ENCODE data around the gene MBLAC1.
"Not testable (repeated sequence)": the region's sequence is repeated elsewhere in the genome, so short reads cannot be mapped to it uniquely, and the experiment has no call there.

Gene MBLAC1

DNA sequence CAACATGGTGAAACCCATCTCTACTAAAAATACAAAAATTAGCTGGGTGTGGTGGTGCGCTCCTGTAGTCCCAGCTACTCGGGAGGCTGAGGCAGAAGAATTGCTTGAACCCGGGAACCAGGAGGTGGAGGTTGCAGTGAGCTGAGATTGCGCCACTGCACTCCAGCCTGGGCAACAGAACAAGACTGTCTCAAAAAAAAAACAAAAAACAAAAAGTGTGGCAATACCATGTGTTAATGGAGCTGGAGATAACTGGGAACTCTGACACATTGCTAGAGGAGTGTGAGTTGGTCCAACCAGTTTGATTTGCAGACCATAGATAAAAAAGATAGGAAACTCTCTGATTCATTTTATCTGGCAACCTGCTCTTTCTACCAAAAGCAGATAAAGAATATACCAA is 19.6 kb downstream of the MBLAC1 start:
- H3K4me3 ChIP-seq (ENCODE audit: low read length); H3K27ac ChIP-seq (ENCODE audit: low read depth, low read length); H3K9me3 ChIP-seq (ENCODE audit: insufficient read depth, low read depth, low read length); H3K4me1 ChIP-seq (ENCODE audit: insufficient read depth, low read length); H3K9ac ChIP-seq (ENCODE audit: low read depth, low read length); H3K27me3 ChIP-seq (ENCODE audit: insufficient read depth, low read length); H3K36me3 ChIP-seq (ENCODE audit: insufficient read depth, low read length): not testable (repeated sequence)
- 97% methylated on average over 4 of the region's 4 CpGs for WGBS

GRCh38 chr7:100147278-100147677 is 20.5 kb downstream of the MBLAC1 start:
- 95% methylated on average over 2 of the region's 2 CpGs for WGBS
- Histone ChIP-seq H3K27ac (ENCODE audit: low read depth, low read length) (no peak overlapping the region), H3K27me3 (ENCODE audit: insufficient read depth, low read length) (no peaks in the 10 kb centered on the region), H3K9me3 (ENCODE audit: insufficient read depth, low read depth, low read length) (no peaks in the 10 kb centered on the region), H3K9ac (ENCODE audit: low read depth, low read length) (no peak overlapping the region), H3K36me3 (ENCODE audit: insufficient read depth, low read length) (peaks cover 8% of the 10 kb centered on the region; the same call in 1 of the 2 replicates), H3K4me3 (ENCODE audit: low read length) (no peak overlapping the region), H3K4me1 (ENCODE audit: insufficient read depth, low read length) (peaks cover 4% of the 10 kb centered on the region; the same call in 1 of the 2 replicates)

- no peaks in the 10 kb centered on the region for H3K9me3 ChIP-seq (ENCODE audit: insufficient read depth, low read depth, low read length)
- peak overlapping the region; percentile 34 for H3K4me3 ChIP-seq (ENCODE audit: low read length)
- H3K27me3 ChIP-seq (ENCODE audit: insufficient read depth, low read length): no peaks in the 10 kb centered on the region
- peaks cover 17% of the 10 kb centered on the region for H3K36me3 ChIP-seq (ENCODE audit: insufficient read depth, low read length)
- WGBS: 72% methylated on average over 14 of the region's 14 CpGs
- no peak overlapping the region for H3K27ac ChIP-seq (ENCODE audit: low read depth, low read length)
- peaks cover 4% of the 10 kb centered on the region; the same call in 1 of the 2 replicates for H3K4me1 ChIP-seq (ENCODE audit: insufficient read depth, low read length)
- 0 out of 2 replicates have a peak overlapping the region, but pooled peaks have one; percentile 12 for H3K9ac ChIP-seq (ENCODE audit: low read depth, low read length)
Observed at GRCh38 chr7:100148225-100148558, 21.4 kb downstream of the MBLAC1 start.

- Histone ChIP-seq H3K4me3 (ENCODE audit: low read length) (peak within 1 kb of the TSS; percentile 79), H3K9me3 (ENCODE audit: insufficient read depth, low read depth, low read length) (no peaks in the 10 kb centered on the region), H3K4me1 (ENCODE audit: insufficient read depth, low read length) (peaks cover 4% of the 10 kb centered on the region; the same call in 1 of the 2 replicates), H3K9ac (ENCODE audit: low read depth, low read length) (peak within 1 kb of the TSS; percentile 82), H3K27me3 (ENCODE audit: insufficient read depth, low read length) (no peaks in the 10 kb centered on the region), H3K27ac (ENCODE audit: low read depth, low read length) (peak within 1 kb of the TSS; percentile 64), H3K36me3 (ENCODE audit: insufficient read depth, low read length) (peaks cover 22% of the 10 kb centered on the region)
- under 1% methylated on average over 44 of the region's 46 CpGs for WGBS
Observed at GRCh38 chr7:100148559-100149328, 22.0 kb downstream of the MBLAC1 start, which contains the start of gene LAMTOR4. Gene LAMTOR4 (plus strand): TSS chr7:100148918. CDS start chr7:100148973, 55 bp downstream.

DNA sequence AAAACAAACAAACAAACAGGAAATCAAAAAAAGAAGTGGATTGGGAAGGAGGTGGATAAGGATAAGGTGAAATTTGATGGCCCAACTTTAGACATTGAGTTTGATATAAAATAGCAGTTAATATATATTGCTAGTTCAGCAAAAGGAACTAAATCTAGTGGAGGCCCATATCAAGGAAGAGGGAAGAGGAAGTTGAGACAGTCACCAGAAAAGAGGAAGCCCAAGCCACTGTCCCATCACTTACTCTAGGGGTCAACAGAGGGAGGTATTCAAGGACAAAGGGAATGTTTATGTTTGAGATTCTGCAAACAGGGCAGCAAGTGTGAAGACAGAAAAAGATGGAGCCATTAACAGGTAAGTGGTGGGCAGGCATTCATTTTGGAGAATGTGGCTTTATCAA is 25.6 kb downstream of the MBLAC1 start:
- Histone ChIP-seq H3K36me3 (ENCODE audit: insufficient read depth, low read length) (peaks cover 56% of the 10 kb centered on the region), H3K4me1 (ENCODE audit: insufficient read depth, low read length) (peaks cover 9% of the 10 kb centered on the region), H3K4me3 (ENCODE audit: low read length) (no peak overlapping the region), H3K27me3 (ENCODE audit: insufficient read depth, low read length) (no peaks in the 10 kb centered on the region), H3K9me3 (ENCODE audit: insufficient read depth, low read depth, low read length) (no peaks in the 10 kb centered on the region), H3K27ac (ENCODE audit: low read depth, low read length) (no peak overlapping the region), H3K9ac (ENCODE audit: low read depth, low read length) (no peak overlapping the region)

DNA sequence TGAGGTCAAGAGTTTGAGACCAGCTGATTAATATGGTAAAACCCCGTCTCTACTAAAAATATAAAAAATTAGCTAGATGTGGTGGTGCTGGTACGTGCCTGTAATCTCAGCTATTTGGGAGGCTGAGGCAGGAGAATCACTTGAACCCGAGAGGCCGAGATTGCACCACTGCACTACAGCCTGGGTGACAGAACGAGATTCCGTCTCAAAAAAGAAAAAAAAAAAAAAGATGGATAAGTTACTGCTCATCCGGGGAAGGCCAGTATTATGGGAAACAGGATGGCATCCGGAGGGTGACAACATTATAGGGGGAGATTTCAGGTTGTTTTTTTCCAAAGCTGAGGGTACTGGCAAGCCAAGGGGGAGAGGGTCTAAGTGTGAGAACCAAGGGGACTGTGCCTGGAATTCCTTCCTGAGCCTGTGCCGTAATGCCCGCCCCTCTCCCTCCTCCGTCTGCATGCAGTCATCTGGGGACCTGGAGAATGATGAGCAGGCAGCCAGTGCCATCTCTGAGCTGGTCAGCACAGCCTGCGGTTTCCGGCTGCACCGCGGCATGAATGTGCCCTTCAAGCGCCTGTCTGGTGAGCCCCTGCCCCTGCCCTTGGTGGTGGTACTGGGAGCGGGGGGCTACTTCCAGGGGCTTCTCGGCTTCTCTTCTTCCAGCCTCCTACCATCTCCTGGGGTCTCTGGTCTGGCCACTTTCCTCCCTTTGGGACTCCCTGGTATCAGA is 26.3 kb downstream of the MBLAC1 start:
- Histone ChIP-seq H3K9ac (ENCODE audit: low read depth, low read length) (no peak overlapping the region), H3K27ac (ENCODE audit: low read depth, low read length) (no peak overlapping the region), H3K36me3 (ENCODE audit: insufficient read depth, low read length) (peaks cover 56% of the 10 kb centered on the region), H3K27me3 (ENCODE audit: insufficient read depth, low read length) (no peaks in the 10 kb centered on the region), H3K4me3 (ENCODE audit: low read length) (no peak overlapping the region), H3K4me1 (ENCODE audit: insufficient read depth, low read length) (peaks cover 13% of the 10 kb centered on the region), H3K9me3 (ENCODE audit: insufficient read depth, low read depth, low read length) (no peaks in the 10 kb centered on the region)
- WGBS: 93% methylated on average over 17 of the region's 18 CpGs

DNA sequence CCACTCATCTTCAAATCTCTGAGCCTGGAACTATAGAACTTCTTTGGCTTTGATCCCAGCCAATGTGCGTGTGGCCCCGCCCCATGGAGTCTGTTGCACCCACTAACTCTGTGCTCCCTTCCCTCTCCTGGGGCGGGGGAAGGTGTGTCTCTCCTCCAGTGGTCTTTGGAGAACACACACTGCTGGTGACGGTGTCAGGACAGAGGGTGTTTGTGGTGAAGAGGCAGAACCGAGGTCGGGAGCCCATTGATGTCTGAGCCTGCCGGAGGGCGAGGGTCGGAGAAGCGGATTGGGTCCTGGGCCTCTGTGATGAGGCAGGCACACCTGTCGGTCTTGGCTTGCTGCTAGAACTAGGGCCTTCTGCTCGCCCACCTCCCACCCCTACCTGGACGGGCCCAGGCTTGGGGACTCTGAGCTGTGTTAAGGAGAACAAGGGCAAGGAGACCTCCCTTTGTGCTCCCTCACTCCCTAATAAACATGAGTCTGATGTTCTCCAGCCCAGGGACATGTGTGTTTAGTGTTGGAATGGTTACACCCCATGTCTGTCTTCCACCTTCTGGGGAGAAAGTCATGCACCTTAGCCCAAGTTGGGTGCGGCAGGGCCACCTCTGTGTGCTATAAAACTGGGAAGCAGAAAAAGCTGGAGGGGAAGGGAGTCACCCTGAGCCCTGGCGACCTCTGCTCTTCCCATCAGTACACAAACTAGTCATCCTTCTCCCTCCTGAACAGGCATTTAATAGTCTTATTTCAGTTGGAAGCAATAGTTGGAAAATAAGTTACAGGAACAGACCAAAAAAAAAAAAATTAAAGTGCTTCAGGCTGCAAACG is 27.2 kb downstream of the MBLAC1 start:
- Histone ChIP-seq H3K9ac (ENCODE audit: low read depth, low read length) (no peak overlapping the region), H3K36me3 (ENCODE audit: insufficient read depth, low read length) (peaks cover 56% of the 10 kb centered on the region), H3K27me3 (ENCODE audit: insufficient read depth, low read length) (no peaks in the 10 kb centered on the region), H3K4me1 (ENCODE audit: insufficient read depth, low read length) (peaks cover 13% of the 10 kb centered on the region), H3K27ac (ENCODE audit: low read depth, low read length) (no peak overlapping the region), H3K9me3 (ENCODE audit: insufficient read depth, low read depth, low read length) (no peaks in the 10 kb centered on the region), H3K4me3 (ENCODE audit: low read length) (no peak overlapping the region)
- 89% methylated on average over 14 of the region's 16 CpGs for WGBS

GRCh38 chr7:100154651-100155491 is 28.1 kb downstream of the MBLAC1 start:
- no peak overlapping the region for H3K4me3 ChIP-seq (ENCODE audit: low read length)
- no peaks in the 10 kb centered on the region for H3K27me3 ChIP-seq (ENCODE audit: insufficient read depth, low read length)
- WGBS: 83% methylated on average over 30 of the region's 30 CpGs
- H3K27ac ChIP-seq (ENCODE audit: low read depth, low read length): no peak overlapping the region
- H3K4me1 ChIP-seq (ENCODE audit: insufficient read depth, low read length): peaks cover 15% of the 10 kb centered on the region
- peaks cover 56% of the 10 kb centered on the region for H3K36me3 ChIP-seq (ENCODE audit: insufficient read depth, low read length)
- no peaks in the 10 kb centered on the region for H3K9me3 ChIP-seq (ENCODE audit: insufficient read depth, low read depth, low read length)
- H3K9ac ChIP-seq (ENCODE audit: low read depth, low read length): no peak overlapping the region

DNA sequence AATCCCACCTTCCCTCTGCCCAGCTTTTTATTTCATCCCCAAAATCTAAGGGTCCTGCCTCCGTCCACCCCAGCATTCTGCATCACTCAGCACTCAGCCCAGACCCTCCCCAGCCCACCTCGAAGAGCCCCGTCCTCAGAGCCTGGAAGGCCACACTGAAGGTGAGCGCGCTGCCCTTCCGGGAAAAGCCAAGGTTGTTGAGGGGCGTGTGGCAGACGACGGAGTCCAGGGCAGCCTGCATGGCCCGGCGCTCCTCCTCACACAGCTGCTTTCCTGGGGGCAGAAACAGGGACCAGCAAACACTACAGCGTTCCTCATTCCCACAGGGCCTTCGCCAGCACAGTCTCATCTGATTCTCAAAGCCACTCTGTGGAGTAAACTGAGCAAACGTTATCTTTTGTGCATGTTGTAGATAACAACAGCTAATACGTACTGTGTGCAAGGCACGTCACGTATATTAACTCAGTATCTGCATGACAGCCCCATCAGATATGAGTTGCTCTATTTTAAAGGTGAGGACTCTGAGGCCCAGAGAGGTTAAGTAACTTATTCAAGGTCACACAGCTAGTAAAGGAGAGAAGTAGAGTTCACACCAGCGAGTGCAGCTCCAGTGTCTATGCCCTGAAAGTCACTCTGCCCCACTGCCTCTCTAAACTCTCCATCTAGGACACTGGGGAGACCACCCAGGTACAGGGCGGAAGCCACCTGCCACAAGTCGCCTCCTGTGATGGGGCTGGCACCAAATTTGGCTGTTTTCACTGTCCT is 29.0 kb downstream of the MBLAC1 start:
- WGBS: 94% methylated on average over 20 of the region's 20 CpGs
- Histone ChIP-seq H3K27me3 (ENCODE audit: insufficient read depth, low read length) (no peaks in the 10 kb centered on the region), H3K4me1 (ENCODE audit: insufficient read depth, low read length) (peaks cover 13% of the 10 kb centered on the region; the same call in 1 of the 2 replicates), H3K9me3 (ENCODE audit: insufficient read depth, low read depth, low read length) (no peaks in the 10 kb centered on the region), H3K27ac (ENCODE audit: low read depth, low read length) (no peak overlapping the region), H3K36me3 (ENCODE audit: insufficient read depth, low read length) (peaks cover 56% of the 10 kb centered on the region), H3K4me3 (ENCODE audit: low read length) (no peak overlapping the region), H3K9ac (ENCODE audit: low read depth, low read length) (no peak overlapping the region)
